SK-N-MC (cell line): ENCODE data around the gene ZNF710.

ENCODE experiments used
- EZH2 ChIP-seq: fragments of 200-600 bp; sonication (generic); IDR thresholded peaks from one replicate; pipeline ENCODE4 v1.6.1; 2017; ENCODE audit warnings: antibody characterized with exemption
- POLR2AphosphoS5 ChIP-seq: IDR thresholded peaks from 2 replicates; pipeline ENCODE4 v1.6.1; 2012; ENCODE audit warnings: mild to moderate bottlenecking, low read depth, low read length, borderline replicate concordance

- no peak; the same call in 1 of the 2 replicates for TF ChIP-seq POLR2AphosphoS5
- no peak for TF ChIP-seq EZH2
These were observed 99.0 kb downstream of the ZNF710 start for GRCh38 chr15:90099868-90100831.
